Effector memory CD8-positive, alpha-beta T cell (primary cell): ENCODE results near the gene ZNF593OS.
A peak's percentile ranks its signal among the peaks of the same experiment; 100 is the strongest.

Source experiments
- ATAC-seq: fragments of 150-1000 bp; cut with Tn5 transposase; replicated peaks from 2 replicates; pipeline ENCODE4 v1.10.0; 2021; ENCODE audit warnings: mild to moderate bottlenecking, moderate library complexity
- DNase-seq, 3 experiments: peaks; one replicate each; pipeline ENCODE4 v3.0.0; 2021
- H3K27ac Mint-ChIP-seq, 2 donors: one replicate each; pipeline ENCODE4 v1.8.0; 2022; ENCODE audit warnings: mild to moderate bottlenecking in 2 of 2, mixed read lengths in 2 of 2, moderate library complexity in 2 of 2
- H3K27me3 Mint-ChIP-seq, 2 donors: one replicate each; pipeline ENCODE4 v1.8.0; 2022; ENCODE audit warnings: mixed read lengths in 2 of 2
- H3K36me3 Mint-ChIP-seq: one replicate; pipeline ENCODE4 v1.8.0; 2022; ENCODE audit warnings: mild to moderate bottlenecking, moderate library complexity, mixed read lengths; ENCODE audit not compliant: insufficient read depth
- H3K4me1 Mint-ChIP-seq, 2 donors: one replicate each; pipeline ENCODE4 v1.8.0; 2022; ENCODE audit warnings: low read depth in 2 of 2, mixed read lengths in 2 of 2
- H3K4me3 Mint-ChIP-seq, 2 donors: one replicate each; pipeline ENCODE4 v1.8.0; 2022; ENCODE audit warnings: mild to moderate bottlenecking in 2 of 2, mixed read lengths in 2 of 2, moderate library complexity in 2 of 2
- H3K9me3 Mint-ChIP-seq, 2 donors: one replicate each; pipeline ENCODE4 v1.8.0; 2022; ENCODE audit warnings: mixed read lengths in 2 of 2

The ZNF593OS gene

DNA sequence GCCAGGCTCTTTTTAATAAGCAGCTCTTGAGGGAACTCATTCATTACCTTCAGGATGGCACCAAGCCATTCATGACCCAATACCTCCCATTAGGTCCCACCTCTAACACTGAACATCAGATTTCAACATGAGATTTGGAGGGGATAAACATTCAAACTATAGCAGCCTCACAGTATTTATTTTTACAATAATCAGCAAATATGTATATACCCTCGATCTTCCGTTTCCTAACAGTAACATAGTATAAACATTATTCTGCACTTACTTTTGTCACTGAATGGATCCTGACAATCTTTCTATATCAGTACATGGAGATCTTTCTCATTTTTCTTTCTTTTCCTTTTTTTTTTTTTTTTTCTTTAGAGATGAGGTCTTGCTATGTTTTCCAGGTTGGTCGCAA is 24.2 kb upstream of the ZNF593OS start:
- Mint-ChIP-seq H3K4me1 (peaks cover 11% of the 10 kb centered on the region in 2 donors), H3K9me3 (no peaks in the 10 kb centered on the region), H3K27me3 (peaks cover 7 to 16% of the 10 kb centered on the region in 2 donors), H3K27ac (no peak overlapping the region), H3K4me3 (no peak overlapping the region), H3K36me3 (no peaks in the 10 kb centered on the region)
- no peak for ATAC-seq
- no peak for DNase-seq

DNA sequence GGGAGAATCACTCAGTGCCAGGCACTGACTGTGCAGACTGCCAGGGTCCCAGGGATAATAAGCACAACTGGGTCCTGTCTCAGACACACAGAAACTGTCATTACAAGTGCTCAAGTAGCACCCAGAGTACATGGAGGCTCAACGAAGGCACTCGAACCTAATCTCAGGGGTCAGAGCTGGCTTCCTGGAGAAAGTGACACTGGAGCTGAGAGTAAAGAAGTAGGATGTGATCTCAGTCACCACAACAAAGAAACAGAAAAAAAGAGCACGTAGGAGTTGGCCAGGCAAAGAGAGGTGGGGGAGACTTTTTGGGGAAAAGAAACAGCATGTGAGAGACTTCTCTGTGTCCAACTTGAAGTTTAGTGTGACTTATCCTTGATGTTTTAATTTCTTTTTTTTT is 20.1 kb upstream of the ZNF593OS start:
- Mint-ChIP-seq H3K27me3 (peaks cover 0 to 7% of the 10 kb centered on the region in 2 donors), H3K4me3 (no peak overlapping the region), H3K27ac (no peak overlapping the region), H3K36me3 (no peaks in the 10 kb centered on the region), H3K4me1 (peaks cover 4 to 7% of the 10 kb centered on the region in 2 donors), H3K9me3 (no peaks in the 10 kb centered on the region)
- no peak for DNase-seq
- no peak for ATAC-seq

DNA sequence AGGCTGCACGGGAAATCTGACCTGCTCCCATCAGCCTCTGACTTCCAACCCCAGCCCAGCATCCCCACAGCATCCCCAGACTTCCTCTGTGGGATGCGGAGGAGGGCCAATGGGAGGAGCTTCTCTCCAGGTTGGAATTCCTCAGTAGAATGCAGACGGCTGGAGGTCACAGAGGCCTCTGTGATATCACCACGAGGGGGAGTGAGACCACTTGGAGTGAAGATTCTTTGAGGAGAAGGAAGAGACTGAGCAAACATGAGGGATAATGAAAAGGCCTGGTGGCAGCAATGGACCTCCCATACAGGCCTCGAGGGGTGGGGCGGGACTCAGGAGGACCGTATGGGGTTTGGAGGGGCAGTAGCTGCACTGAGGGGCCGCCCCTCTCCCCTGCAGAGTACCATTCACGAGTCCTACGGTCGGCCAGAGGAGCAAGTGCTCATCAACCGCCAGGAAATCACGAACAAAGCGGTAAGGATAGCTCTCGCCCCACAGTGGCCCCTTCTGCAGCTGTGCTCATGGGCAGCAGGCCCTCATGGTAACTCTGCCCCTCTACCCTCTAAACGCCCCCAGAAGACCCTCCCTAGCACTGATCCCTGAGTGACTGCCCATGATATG is 18.8 kb upstream of the ZNF593OS start, which contains the start of gene CATSPER4:
Gene CATSPER4 (plus strand): TSS at position 230 of the 615 bp plus-strand sequence. CDS start 26 bp downstream, at position 256.
- Mint-ChIP-seq H3K4me3 (no peak within 1 kb of the TSS), H3K27ac (peak within 1 kb of the TSS in 1 of 2 donors; percentile 9), H3K9me3 (no peaks in the 10 kb centered on the region), H3K36me3 (no peaks in the 10 kb centered on the region), H3K4me1 (peaks cover 4 to 7% of the 10 kb centered on the region in 2 donors), H3K27me3 (peaks cover 0 to 7% of the 10 kb centered on the region in 2 donors)
- ATAC-seq (peak; percentile 24), DNase-seq (no peak)

DNA sequence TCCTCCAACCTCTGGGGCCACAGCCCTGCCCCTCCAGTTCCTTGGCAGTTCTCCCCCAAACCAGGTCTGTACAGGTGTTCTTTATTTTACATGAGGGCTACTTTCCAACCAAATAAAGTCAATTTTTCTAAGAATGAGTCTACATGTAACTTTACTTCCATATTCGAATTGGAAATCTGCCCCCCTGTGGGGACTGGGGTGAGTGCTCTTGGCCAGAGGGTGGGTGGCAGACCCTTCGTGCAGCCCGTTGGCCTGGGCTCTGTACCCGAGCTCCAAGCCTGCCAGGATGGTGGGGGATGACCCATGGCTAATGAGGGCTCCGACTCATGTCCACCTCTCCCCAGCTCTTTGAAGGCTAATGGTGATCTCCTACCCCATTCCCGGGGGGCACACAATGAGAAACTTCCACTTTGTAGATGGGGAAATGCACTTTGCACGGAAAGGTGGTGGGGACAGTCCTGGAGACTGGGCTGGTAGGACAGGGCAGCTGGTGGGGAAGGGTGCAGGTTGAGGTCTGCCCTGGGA is 18.2 kb upstream of the ZNF593OS start:
- ATAC-seq = no peak
- Mint-ChIP-seq H3K27ac (peak overlapping the region in 1 of 2 donors; percentile 9), H3K4me1 (peaks cover 4 to 7% of the 10 kb centered on the region in 2 donors), H3K9me3 (no peaks in the 10 kb centered on the region), H3K36me3 (no peaks in the 10 kb centered on the region), H3K27me3 (peaks cover 0 to 7% of the 10 kb centered on the region in 2 donors), H3K4me3 (no peak overlapping the region)
- no peak for DNase-seq

DNA sequence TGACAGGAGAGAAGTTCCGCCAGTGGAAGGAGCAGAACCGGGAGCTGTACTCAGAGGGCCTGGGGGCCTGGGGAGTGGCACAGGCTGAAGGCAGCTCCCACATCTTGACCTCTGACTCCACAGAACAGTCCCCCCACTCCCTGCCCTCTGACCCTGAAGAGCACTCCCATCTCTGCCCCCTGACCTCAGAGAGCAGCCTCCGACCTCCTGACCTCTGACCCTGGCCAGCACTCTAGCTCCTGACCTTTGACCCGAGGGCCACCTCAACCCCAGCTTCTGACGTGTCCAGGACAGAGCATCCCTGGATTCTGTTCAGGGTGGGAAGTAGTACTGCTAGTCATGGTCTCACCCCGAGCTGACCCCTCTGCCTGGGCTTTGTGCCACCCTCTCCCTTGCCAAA is 17.7 kb upstream of the ZNF593OS start:
- no peak for DNase-seq
- H3K27ac Mint-ChIP-seq = peak overlapping the region in 1 of 2 donors; percentile 9
- H3K4me1 Mint-ChIP-seq = peaks cover 4 to 7% of the 10 kb centered on the region in 2 donors
- H3K36me3 Mint-ChIP-seq = no peaks in the 10 kb centered on the region
- H3K4me3 Mint-ChIP-seq = no peak overlapping the region
- peaks cover 0 to 7% of the 10 kb centered on the region in 2 donors for H3K27me3 Mint-ChIP-seq
- no peak for ATAC-seq
- H3K9me3 Mint-ChIP-seq = no peaks in the 10 kb centered on the region

DNA sequence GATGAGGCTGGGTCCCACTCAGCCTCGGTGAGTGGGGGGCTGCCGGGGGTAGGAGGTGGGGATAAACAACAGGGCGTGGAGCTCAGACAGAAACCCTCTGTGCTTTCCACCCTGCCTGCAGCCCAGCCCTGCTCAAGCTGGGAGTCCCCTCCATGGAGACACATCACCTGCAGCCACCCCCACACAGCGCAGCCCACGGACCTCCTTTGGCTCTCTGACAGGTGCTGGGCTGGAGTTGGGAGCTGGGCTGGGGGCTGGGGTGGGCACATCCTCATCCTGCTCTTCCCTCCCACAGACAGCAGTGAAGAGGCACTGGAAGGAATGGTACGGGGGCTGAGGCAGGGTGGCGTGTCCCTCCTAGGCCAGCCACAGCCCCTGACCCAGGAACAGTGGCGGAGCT is 16.8 kb upstream of the ZNF593OS start:
- no peaks in the 10 kb centered on the region for H3K36me3 Mint-ChIP-seq
- no peak overlapping the region for H3K4me3 Mint-ChIP-seq
- no peak for DNase-seq
- no peaks in the 10 kb centered on the region for H3K9me3 Mint-ChIP-seq
- ATAC-seq = no peak
- peaks cover 4 to 7% of the 10 kb centered on the region in 2 donors for H3K4me1 Mint-ChIP-seq
- H3K27ac Mint-ChIP-seq = no peak overlapping the region
- H3K27me3 Mint-ChIP-seq = peaks cover 0 to 7% of the 10 kb centered on the region in 2 donors

DNA sequence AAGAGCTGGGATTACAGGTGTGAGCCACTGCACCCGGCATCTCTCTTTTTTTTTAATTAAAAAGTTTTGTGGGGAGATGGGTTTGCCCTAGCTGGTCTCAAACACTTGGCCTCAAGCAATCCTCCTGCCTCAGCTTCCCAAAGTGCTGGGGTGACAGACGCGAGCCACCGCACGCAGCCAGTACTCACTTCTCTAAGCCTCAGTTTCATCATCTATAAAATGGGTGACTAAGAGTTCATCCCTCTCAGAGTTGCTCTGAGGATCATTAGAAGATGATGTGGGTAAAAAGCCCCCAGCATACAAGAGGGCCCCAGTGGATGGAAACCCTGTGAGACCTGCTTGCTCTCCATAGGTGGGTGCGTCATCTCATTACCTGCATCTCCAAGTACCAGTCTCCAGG is 16.2 kb upstream of the ZNF593OS start:
- H3K36me3 Mint-ChIP-seq = no peaks in the 10 kb centered on the region
- DNase-seq = no peak
- ATAC-seq = no peak
- H3K9me3 Mint-ChIP-seq = no peaks in the 10 kb centered on the region
- peaks cover 0 to 7% of the 10 kb centered on the region in 2 donors for H3K27me3 Mint-ChIP-seq
- H3K4me3 Mint-ChIP-seq = no peak overlapping the region
- peaks cover 4 to 7% of the 10 kb centered on the region in 2 donors for H3K4me1 Mint-ChIP-seq
- no peak overlapping the region for H3K27ac Mint-ChIP-seq

DNA sequence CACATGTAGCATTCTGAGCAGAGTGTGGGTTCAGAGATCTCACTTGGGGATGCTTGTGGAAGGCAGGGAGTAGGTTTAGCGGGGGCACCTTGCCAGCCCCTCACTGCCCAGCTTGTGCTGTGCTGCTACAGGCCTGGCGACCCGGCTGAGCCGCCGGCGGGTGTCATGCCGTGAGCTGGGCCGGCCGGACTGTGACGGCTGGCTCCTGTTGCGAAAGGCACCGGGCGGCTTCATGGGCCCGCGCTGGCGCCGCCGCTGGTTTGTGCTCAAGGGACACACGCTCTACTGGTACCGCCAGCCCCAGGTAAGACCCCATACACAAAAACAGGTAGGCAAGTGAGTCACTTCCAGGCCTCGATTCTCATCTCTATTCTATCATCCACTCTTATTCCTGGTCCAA is 13.3 kb upstream of the ZNF593OS start:
- Mint-ChIP-seq H3K27ac (no peak overlapping the region), H3K36me3 (no peaks in the 10 kb centered on the region), H3K27me3 (no peaks in the 10 kb centered on the region), H3K9me3 (no peaks in the 10 kb centered on the region), H3K4me3 (no peak overlapping the region), H3K4me1 (no peaks in the 10 kb centered on the region)
- no peak for DNase-seq
- no peak for ATAC-seq

DNA sequence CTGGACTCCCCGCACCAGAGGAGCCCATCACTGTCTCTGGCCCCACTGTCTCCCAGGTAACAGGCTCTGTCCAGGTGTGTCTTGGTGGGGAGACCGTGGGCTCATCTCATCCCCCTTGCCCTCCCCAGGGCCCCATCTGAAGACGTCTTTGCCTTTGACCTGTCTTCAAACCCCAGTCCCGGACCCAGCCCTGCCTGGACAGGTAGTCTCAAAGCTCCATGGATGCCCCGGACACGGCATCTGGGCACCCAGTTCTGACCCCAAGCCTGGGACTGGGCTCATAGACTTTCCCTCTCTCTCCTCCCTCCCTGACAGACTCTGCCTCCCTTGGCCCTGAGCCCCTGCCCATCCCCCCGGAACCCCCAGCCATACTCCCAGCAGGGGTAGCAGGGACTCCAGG is 12.5 kb upstream of the ZNF593OS start:
- Mint-ChIP-seq H3K27ac (no peak overlapping the region), H3K4me1 (no peaks in the 10 kb centered on the region), H3K4me3 (no peak overlapping the region), H3K9me3 (no peaks in the 10 kb centered on the region), H3K36me3 (no peaks in the 10 kb centered on the region), H3K27me3 (no peaks in the 10 kb centered on the region)
- ATAC-seq = no peak
- no peak for DNase-seq

DNA sequence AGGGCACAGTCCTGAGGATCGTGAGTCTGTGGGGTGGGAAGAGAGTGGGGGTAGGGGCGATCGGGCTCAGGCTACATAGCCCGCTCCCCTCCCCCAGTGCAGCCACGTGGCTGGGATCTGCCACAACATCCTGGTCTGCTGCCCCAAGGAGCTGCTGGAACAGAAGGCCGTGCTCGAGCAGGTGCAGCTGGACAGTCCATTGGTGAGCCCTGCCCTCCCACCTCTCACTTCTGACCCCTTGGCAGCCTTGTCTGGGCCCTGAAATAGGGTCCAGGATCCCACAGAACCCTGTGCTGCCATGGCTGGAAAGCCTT is 10.7 kb upstream of the ZNF593OS start:
- DNase-seq = no peak
- Mint-ChIP-seq H3K36me3 (no peaks in the 10 kb centered on the region), H3K4me1 (no peaks in the 10 kb centered on the region), H3K9me3 (no peaks in the 10 kb centered on the region), H3K27me3 (no peaks in the 10 kb centered on the region), H3K27ac (no peak overlapping the region), H3K4me3 (no peak overlapping the region)
- ATAC-seq = no peak

DNA sequence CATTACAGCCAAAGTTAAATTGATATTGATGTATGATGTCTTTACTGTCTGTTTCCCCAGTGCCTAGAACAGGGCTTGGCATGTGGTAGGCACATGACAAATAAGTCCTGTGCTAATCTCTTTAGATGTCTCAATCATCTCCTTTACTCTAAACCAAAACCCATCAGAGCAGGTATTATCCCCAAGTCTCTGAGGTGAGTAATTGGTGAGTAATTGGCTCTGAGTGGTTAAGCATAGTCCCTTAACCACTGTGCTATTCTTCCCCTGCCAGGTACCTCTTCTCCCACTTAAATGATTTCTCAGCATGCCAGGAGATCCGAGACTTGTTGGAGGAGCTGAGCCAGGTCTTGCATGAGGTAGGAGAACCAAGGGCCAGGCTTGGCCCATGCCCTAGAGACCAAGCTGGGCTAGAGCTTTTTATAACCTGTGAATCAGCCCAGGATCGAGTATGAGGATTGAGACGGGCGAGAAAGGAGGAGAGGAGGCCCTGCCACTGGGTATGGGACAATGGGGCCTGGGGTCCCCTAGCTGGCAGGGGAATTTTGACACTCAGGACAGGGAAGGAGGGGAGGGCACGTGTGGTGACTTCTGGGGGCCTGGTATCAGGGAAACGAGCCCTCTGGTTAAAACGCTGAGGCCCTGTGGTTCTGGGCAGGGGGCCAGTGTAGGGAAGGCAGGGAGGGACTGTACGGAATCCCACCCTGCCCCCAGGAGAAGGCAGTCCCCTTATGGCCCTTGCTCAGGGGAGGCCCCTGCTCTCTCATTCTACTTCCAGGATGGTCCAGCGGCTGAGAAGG is 10.2 kb upstream of the ZNF593OS start:
- no peaks in the 10 kb centered on the region for H3K9me3 Mint-ChIP-seq
- no peak for DNase-seq
- ATAC-seq = no peak
- no peaks in the 10 kb centered on the region for H3K4me1 Mint-ChIP-seq
- no peaks in the 10 kb centered on the region for H3K36me3 Mint-ChIP-seq
- peak overlapping the region in 1 of 2 donors; percentile 65 for H3K27ac Mint-ChIP-seq
- no peaks in the 10 kb centered on the region for H3K27me3 Mint-ChIP-seq
- no peak overlapping the region for H3K4me3 Mint-ChIP-seq

DNA sequence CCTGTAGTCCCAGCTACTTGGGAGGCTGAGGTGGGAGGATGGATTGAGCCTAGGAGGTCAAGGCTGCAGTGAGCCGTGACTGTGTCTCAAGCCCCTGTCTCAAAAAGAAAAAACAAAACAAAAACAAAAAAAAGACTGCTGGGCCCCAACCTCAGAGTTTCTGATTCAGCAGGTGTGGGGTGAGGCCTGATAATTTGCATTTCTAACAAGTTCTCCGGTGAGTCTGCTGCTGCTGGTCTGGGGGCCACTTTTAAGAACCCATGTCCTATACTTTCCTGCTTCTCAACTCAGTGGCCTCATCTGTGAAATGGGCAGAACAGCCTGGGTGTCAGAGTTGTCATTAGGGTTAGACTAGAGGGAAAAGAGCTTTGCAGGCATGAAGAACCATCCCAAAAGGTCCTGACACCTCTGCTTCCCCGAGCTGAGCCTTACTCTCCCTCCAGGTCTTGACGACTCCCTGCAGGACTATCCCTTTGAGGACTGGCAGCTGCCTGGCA is 8.4 kb upstream of the ZNF593OS start:
- no peak for ATAC-seq
- Mint-ChIP-seq H3K36me3 (no peaks in the 10 kb centered on the region), H3K4me3 (no peak overlapping the region), H3K4me1 (no peaks in the 10 kb centered on the region), H3K27me3 (no peaks in the 10 kb centered on the region), H3K27ac (no peak overlapping the region), H3K9me3 (no peaks in the 10 kb centered on the region)
- no peak for DNase-seq

DNA sequence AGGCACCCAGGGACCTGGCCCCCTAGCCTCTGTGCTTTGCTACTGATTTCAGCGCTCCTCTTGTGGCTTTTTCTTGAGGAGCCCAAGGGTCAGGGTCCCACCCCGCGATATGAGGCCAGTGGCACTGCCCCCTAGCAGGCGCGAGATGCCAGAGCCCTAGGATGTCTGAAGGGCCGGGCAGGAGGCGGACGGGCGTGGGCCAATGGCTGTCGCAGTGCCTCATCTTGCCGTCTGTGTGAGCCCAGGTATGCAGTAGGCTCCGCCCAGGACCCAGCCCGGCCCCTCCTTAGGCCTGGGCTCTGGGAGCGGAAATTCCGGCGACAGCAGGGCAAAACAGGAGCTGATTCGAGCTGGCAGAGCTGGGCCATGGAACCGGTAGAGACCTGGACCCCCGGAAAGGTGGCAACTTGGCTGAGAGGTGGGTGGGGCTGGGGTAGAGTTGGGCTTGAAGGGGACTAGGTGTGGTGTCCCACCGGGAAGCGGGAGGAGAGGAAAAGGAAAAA is 5.6 kb upstream of the ZNF593OS start, which contains the start of gene CNKSR1:
Gene CNKSR1 (plus strand): TSS at position 310 of the 503 bp plus-strand sequence. CDS start 57 bp downstream, at position 367.
- Mint-ChIP-seq H3K27me3 (no peaks in the 10 kb centered on the region), H3K36me3 (no peaks in the 10 kb centered on the region), H3K27ac (no peak within 1 kb of the TSS), H3K4me3 (no peak within 1 kb of the TSS), H3K9me3 (no peaks in the 10 kb centered on the region), H3K4me1 (no peaks in the 10 kb centered on the region)
- ATAC-seq (no peak), DNase-seq (no peak)
